Epithelial cell of esophagus (primary cell): ENCODE results near the gene BRD1.

Experiments
- DNase-seq: peaks from one replicate; pipeline ENCODE4 v3.0.0; 2010; ENCODE audit warnings: low read depth
- H3K4me3 ChIP-seq: 2 replicates; pipeline ENCODE4 v1.5.1; 2011; ENCODE audit warnings: mild to moderate bottlenecking, low read length, control low read depth
- CTCF ChIP-seq: IDR thresholded peaks from 2 replicates; pipeline ENCODE4 v1.5.1; 2011; ENCODE audit warnings: low read depth, mild to moderate bottlenecking, low read length, control low read depth, inconsistent platforms; ENCODE audit not compliant: insufficient read depth; ENCODE audit errors: missing control alignments

The BRD1 gene

DNA sequence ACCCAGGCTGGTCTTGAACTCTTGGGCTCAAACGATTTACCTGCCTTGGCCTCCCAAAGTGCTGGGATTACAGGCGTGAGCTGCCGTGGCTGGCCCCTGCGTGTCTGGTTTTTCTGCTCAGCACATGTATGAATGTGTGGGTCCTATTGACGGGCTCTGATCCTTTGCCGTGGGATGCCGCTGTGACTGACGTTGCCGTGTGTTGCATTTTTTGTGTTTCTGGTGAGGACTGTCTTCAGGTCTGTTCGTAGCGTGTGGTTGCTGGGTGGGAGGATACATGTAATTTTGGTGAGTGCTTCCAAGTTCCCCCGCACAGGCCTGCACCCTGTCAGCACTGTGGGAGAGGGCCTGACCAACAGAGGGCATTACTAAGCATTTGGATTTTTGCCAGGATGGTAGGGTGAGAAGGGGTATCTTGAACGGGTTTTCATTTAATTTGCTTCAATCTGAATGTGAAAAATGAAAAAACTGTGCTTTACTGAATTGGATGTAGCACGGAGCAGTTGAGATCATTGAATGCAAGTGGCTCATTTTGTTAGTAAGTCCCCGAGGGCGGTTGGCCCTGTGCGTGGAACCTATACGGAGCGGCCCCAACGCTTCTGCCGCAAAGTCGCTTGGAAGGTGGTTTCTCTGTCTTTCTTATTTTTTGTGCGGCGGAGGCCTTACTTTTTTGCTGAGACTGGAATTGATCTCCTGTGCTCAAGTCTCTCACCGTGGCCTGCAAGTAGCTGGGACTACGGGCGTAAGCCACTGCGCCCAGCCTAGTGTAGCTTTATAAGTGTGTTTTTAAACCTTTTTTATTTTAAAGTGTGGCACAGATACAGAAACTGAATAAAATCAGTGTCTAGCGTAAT is 34.2 kb upstream of the BRD1 start:
- no peak for DNase-seq
- H3K4me3 ChIP-seq: no peak overlapping the region
- no peak for TF ChIP-seq CTCF

DNA sequence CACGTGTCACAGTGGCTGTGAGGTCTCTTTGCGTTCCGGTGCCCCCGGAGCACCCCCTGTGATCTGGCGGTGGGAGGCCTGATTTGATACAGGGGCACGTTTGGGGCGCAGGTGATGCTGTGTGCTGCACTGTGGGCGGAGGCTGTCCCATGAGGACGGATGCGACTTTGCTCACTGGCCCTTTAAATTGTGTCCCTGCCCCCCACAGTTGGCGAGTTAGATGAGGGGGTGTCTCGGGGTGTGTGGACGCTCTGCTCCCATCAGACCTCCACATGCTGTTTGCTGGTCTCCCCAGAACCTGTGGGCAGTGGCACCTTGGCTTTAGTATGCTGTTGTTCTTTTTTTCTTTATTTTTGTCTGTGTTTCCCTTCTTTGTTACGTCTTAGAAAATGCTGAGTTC is 31.2 kb upstream of the BRD1 start:
- DNase-seq: no peak
- H3K4me3 ChIP-seq: no peak overlapping the region
- TF ChIP-seq CTCF: no peak

DNA sequence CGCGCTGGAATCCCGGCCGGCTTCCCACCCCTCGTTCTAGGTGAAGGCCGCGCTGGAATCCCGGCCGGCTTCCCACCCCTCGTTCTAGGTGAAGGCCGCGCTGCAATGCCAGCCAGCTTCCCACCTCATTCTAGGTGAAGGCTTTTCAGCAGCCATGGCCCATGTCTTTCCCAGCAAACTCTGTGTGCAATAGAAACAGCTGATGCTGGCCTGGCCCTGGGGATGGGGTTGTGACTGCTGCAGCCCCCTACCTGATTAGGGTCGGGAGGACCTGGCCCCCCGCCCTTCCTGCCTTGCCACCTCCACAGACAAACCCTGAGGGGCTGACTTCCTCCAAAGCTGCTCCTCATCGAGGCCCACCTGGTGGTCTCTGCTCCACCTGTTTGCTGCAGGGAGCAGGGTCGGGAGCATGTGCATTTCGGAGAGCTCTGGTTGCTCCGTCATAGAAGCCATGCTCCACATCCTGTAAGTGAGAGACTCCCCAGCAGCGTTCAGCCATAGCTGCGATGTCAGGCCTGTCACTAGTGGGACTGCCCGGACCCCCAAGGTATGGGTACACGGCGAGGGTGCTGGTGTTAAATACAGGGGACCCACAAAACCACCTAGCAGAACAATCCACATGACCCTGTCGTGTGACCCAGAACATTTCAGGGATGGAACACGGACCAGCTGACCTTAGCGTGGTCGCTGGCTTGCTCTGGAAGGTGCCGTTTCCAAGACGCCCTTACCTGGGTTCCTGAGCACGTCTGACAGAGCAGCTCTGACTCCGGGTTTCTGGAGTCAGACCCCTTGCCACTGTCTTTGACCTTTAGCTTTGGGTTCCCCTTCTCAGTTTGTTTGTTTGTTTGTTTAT is 29.3 kb upstream of the BRD1 start:
- DNase-seq: no peak
- TF ChIP-seq CTCF: no peak
- H3K4me3 ChIP-seq: no peak overlapping the region

GRCh38 chr22:49856343-49856742 is 28.7 kb upstream of the BRD1 start:
- no peak for DNase-seq
- TF ChIP-seq CTCF: no peak
- H3K4me3 ChIP-seq: no peak overlapping the region

DNA sequence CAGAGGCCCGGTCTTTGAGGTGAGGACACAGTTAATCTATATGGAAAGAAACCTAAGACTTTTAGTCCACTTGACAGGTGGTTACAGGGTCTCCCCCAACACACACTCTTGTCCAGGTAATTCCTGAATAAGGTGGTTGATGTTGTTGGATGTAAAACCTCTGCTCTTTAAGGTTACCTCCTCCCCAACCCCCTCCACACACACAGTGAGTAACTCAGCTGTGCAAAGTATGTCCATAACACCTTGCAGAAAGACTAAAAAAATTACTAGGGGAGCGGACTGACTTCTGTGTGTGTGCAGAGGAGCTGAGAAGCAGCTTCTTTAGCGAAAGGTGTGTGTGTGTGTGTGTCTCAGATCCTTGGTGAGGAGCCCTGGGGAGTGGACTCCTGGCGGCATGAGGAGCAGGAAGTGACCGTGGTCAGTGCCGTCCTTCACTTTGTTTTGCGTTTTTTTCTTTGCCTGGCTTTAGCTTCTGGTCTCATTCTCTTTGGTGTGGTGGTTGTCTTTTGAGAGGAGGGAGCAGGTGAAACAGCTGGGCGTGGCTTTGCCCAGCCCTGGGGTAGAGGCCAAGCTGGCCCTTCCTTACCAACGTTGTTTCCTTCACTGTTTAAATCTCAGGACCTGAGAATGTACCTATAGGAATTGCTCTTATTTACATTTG is 27.7 kb upstream of the BRD1 start:
- H3K4me3 ChIP-seq: peak overlapping the region; percentile 79
- DNase-seq: peak; percentile 25
- TF ChIP-seq CTCF: no peak

- peak overlapping the region; percentile 79 for H3K4me3 ChIP-seq
- no peak for TF ChIP-seq CTCF
- peak; percentile 35 for DNase-seq
Measured at GRCh38 chr22:49853981-49854831, 26.5 kb upstream of the BRD1 start.
